ENCODE measurements around the gene ZNF697.

ZNF697 gene

DNA sequence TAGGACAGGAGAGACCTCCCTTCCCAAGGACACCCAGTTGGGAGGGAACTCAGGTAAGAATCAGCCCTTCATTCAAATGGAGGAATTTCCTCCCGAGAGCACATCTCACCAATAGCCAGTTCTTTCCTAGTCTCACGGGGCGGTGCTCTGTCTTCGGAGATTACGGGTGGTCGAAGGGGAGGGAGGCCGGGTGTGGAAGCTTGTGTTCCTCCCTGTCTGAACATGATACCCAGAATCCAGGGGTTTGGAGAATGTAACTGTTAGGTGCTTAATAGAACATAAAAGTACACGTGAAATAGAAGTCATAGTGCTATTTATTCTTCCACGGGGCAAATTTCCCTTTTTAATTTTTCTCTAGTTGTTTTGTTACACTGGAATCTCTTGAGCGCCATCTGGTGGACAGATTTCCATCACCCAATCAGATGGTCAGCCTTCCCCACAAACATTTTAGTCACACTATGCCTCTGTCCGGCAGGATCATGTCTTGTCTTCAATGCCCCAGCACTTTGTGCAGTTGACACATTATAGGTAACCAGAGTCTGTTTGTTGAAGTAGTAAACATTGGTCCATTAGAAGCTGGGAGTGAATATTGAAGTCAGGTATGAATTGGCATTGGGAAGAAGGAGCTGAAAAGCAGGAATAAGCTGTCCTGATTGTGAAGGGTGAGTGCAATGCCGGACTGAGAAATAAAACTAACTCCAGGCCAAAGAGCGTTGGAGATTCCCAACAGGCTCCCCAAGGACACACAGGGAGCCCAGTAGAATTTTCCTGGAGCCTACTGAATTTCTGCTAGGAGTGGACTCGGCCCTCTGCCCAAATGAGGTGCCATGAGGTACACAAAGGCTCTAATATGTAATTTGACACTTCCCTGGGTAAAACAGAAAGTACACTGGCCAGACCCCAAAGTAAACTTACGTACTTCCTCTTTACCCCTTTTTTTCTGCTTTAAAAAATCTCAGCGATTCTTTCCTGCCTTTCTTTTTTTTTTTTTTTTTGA lies 27.6 kb upstream of the ZNF697 start:
- H3K36me3 Mint-ChIP-seq, result no peaks in the 10 kb centered on the region
- no peak overlapping the region for H3K27ac Mint-ChIP-seq
- peaks cover 41% of the 10 kb centered on the region for H3K27me3 Mint-ChIP-seq
- CTCF ChIA-PET, result interaction anchor here (0.7 to 8.9 kb wide), 19 partner anchors 8 to 392 kb away, joined by 3 to 120 read pairs (median 4); partner anchors contain the start of gene ZNF697
- DNase-seq, result peak; percentile 80
- no peak overlapping the region for H3K4me3 Mint-ChIP-seq
- no peaks in the 10 kb centered on the region for H3K9me3 Mint-ChIP-seq
- H3K4me1 Mint-ChIP-seq, result peaks cover 5% of the 10 kb centered on the region

GRCh38 chr1:119674835-119675289 lies 26.8 kb upstream of the ZNF697 start:
- no peaks in the 10 kb centered on the region for H3K9me3 Mint-ChIP-seq
- H3K4me3 Mint-ChIP-seq, result no peak overlapping the region
- CTCF ChIA-PET, result interaction anchor here (0.7 to 8.9 kb wide), 16 partner anchors 9 to 126 kb away, joined by 3 to 120 read pairs (median 4); partner anchors contain the start of gene ZNF697
- no peaks in the 10 kb centered on the region for H3K36me3 Mint-ChIP-seq
- peaks cover 5% of the 10 kb centered on the region for H3K4me1 Mint-ChIP-seq
- H3K27ac Mint-ChIP-seq, result no peak overlapping the region
- H3K27me3 Mint-ChIP-seq, result peaks cover 42% of the 10 kb centered on the region
- no peak for DNase-seq

- peaks cover 5% of the 10 kb centered on the region for H3K4me1 Mint-ChIP-seq
- no peaks in the 10 kb centered on the region for H3K9me3 Mint-ChIP-seq
- no peak for DNase-seq
- H3K4me3 Mint-ChIP-seq, result no peak overlapping the region
- H3K27ac Mint-ChIP-seq, result no peak overlapping the region
- peaks cover 43% of the 10 kb centered on the region for H3K27me3 Mint-ChIP-seq
- CTCF ChIA-PET, result interaction anchor here (0.7 to 8.9 kb wide), 8 partner anchors 10 to 64 kb away, joined by 3 to 120 read pairs (median 8); partner anchors contain the start of gene ZNF697
- H3K36me3 Mint-ChIP-seq, result no peaks in the 10 kb centered on the region
Measured at GRCh38 chr1:119674111-119674526, 26.1 kb upstream of the ZNF697 start.

- peaks cover 43% of the 10 kb centered on the region for H3K27me3 Mint-ChIP-seq
- no peak overlapping the region for H3K27ac Mint-ChIP-seq
- CTCF ChIA-PET, result interaction anchor here (1.8 to 8.9 kb wide), 4 partner anchors 9 to 63 kb away, joined by 3 to 120 read pairs (median 64); no protein-coding TSS in a partner anchor
- DNase-seq, result no peak
- no peaks in the 10 kb centered on the region for H3K36me3 Mint-ChIP-seq
- H3K4me1 Mint-ChIP-seq, result peaks cover 5% of the 10 kb centered on the region
- no peak overlapping the region for H3K4me3 Mint-ChIP-seq
- no peaks in the 10 kb centered on the region for H3K9me3 Mint-ChIP-seq
Measured at GRCh38 chr1:119673171-119673940, 25.3 kb upstream of the ZNF697 start.

- Mint-ChIP-seq H3K4me1 (peaks cover 5% of the 10 kb centered on the region), H3K27me3 (peaks cover 38% of the 10 kb centered on the region), H3K36me3 (no peaks in the 10 kb centered on the region), H3K9me3 (no peaks in the 10 kb centered on the region), H3K4me3 (no peak overlapping the region), H3K27ac (no peak overlapping the region)
- CTCF ChIA-PET, result interaction anchor here (8.9 kb wide), 1 partner anchor 61 kb away, joined by 84 read pairs; no protein-coding TSS in a partner anchor
- no peak for DNase-seq
Measured at GRCh38 chr1:119670898-119671297, 22.8 kb upstream of the ZNF697 start.

GRCh38 chr1:119667173-119667572 lies 19.1 kb upstream of the ZNF697 start:
- Mint-ChIP-seq H3K27me3 (peaks cover 34% of the 10 kb centered on the region), H3K9me3 (no peaks in the 10 kb centered on the region), H3K4me3 (no peak overlapping the region), H3K4me1 (peaks cover 4% of the 10 kb centered on the region), H3K36me3 (no peaks in the 10 kb centered on the region), H3K27ac (no peak overlapping the region)
- CTCF ChIA-PET, result interaction anchor here (1.2 kb wide), 1 partner anchor 38 kb away, joined by 3 read pairs; no protein-coding TSS in a partner anchor
- DNase-seq, result no peak

DNA sequence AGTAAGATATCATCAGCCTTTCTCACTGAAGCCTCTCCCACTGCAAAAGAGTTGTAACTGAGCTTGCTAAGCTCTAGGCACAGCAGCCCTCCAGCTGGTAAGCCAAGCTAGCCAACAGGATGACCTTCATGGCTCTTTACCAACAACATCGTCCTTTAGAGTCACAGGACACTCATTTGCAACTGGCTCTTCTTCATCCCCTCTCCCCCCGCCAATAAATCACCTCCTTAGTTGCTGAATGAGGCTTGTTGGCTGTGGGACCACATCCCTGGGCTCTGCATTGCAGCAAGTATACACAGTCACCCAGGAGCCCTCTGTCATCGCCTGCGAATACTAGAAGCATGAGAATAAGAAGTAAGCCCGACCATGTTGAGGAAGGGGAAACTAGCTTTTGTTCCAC lies 16.0 kb upstream of the ZNF697 start:
- H3K9me3 Mint-ChIP-seq, result no peaks in the 10 kb centered on the region
- CTCF ChIA-PET, result interaction anchor here (1.1 to 2.9 kb wide), 4 partner anchors 9 to 50 kb away, joined by 3 to 12 read pairs (median 8); no protein-coding TSS in a partner anchor
- H3K4me3 Mint-ChIP-seq, result no peak overlapping the region
- H3K36me3 Mint-ChIP-seq, result no peaks in the 10 kb centered on the region
- peaks cover 42% of the 10 kb centered on the region for H3K27me3 Mint-ChIP-seq
- no peak overlapping the region for H3K27ac Mint-ChIP-seq
- peaks cover 8% of the 10 kb centered on the region for H3K4me1 Mint-ChIP-seq
- DNase-seq, result no peak

- H3K36me3 Mint-ChIP-seq, result no peaks in the 10 kb centered on the region
- H3K27me3 Mint-ChIP-seq, result peaks cover 46% of the 10 kb centered on the region
- CTCF ChIA-PET, result interaction anchor here (0.9 to 4.2 kb wide), 6 partner anchors 9 to 51 kb away, joined by 3 to 44 read pairs (median 6); no protein-coding TSS in a partner anchor
- H3K27ac Mint-ChIP-seq, result no peak overlapping the region
- DNase-seq, result no peak
- H3K4me3 Mint-ChIP-seq, result no peak overlapping the region
- peaks cover 8% of the 10 kb centered on the region for H3K4me1 Mint-ChIP-seq
- H3K9me3 Mint-ChIP-seq, result no peaks in the 10 kb centered on the region
Measured at GRCh38 chr1:119662034-119662437, 14.0 kb upstream of the ZNF697 start.

- H3K27ac Mint-ChIP-seq, result no peak overlapping the region
- no peaks in the 10 kb centered on the region for H3K36me3 Mint-ChIP-seq
- peaks cover 48% of the 10 kb centered on the region for H3K27me3 Mint-ChIP-seq
- H3K4me1 Mint-ChIP-seq, result peaks cover 8% of the 10 kb centered on the region
- no peak for DNase-seq
- CTCF ChIA-PET, result interaction anchor here (0.6 to 4.2 kb wide), 7 partner anchors 9 to 117 kb away, joined by 3 to 44 read pairs (median 3); no protein-coding TSS in a partner anchor
- no peaks in the 10 kb centered on the region for H3K9me3 Mint-ChIP-seq
- H3K4me3 Mint-ChIP-seq, result no peak overlapping the region
Measured at GRCh38 chr1:119660253-119661083, 12.4 kb upstream of the ZNF697 start.

- H3K4me3 Mint-ChIP-seq, result no peak overlapping the region
- CTCF ChIA-PET, result interaction anchor here (0.6 to 4.2 kb wide), 7 partner anchors 8 to 116 kb away, joined by 3 to 44 read pairs (median 3); no protein-coding TSS in a partner anchor
- no peak overlapping the region for H3K27ac Mint-ChIP-seq
- DNase-seq, result no peak
- H3K36me3 Mint-ChIP-seq, result no peaks in the 10 kb centered on the region
- H3K4me1 Mint-ChIP-seq, result peaks cover 8% of the 10 kb centered on the region
- peaks cover 45% of the 10 kb centered on the region for H3K27me3 Mint-ChIP-seq
- no peaks in the 10 kb centered on the region for H3K9me3 Mint-ChIP-seq
Measured at GRCh38 chr1:119659628-119660027, 11.6 kb upstream of the ZNF697 start.

DNA sequence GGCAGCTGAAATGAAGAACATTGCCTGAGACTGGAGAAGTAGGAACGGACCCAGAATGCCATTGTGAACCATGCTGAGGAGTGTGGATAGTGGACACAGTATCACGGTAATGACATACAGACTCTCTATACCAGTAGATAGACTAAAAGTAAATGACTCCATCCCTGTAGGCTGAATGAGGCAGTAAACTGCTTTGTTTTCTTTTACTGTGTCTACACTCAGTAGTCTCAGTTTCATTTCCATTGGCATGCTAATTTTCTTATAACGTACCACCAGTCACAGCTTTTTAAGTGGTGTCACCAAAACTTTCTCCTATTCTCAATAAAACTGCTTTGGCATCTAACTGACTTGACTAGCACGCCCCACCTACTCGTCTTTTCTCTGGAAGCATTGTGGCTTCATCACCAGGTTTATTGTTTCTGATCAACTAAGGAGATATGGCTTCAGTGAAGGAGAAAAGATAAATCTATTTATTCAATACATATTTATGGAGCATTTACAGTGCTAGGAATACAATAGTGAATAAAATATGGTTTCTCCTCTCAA lies 8.4 kb upstream of the ZNF697 start:
- H3K9me3 Mint-ChIP-seq, result no peaks in the 10 kb centered on the region
- CTCF ChIA-PET, result interaction anchor here (1.1 kb wide), 1 partner anchor 18 kb away, joined by 4 read pairs; no protein-coding TSS in a partner anchor
- H3K4me3 Mint-ChIP-seq, result no peak overlapping the region
- no peak overlapping the region for H3K27ac Mint-ChIP-seq
- no peak for DNase-seq
- H3K27me3 Mint-ChIP-seq, result peaks cover 53% of the 10 kb centered on the region
- no peaks in the 10 kb centered on the region for H3K4me1 Mint-ChIP-seq
- no peaks in the 10 kb centered on the region for H3K36me3 Mint-ChIP-seq

- Mint-ChIP-seq H3K27ac (no peak overlapping the region), H3K36me3 (no peaks in the 10 kb centered on the region), H3K4me3 (no peak overlapping the region), H3K9me3 (no peaks in the 10 kb centered on the region), H3K4me1 (no peaks in the 10 kb centered on the region), H3K27me3 (peaks cover 60% of the 10 kb centered on the region)
- no peak for DNase-seq
- CTCF ChIA-PET, result interaction anchor here (1.2 kb wide), 1 partner anchor 89 kb away, joined by 3 read pairs; no protein-coding TSS in a partner anchor
Measured at GRCh38 chr1:119655154-119655553, 7.1 kb upstream of the ZNF697 start.

DNA sequence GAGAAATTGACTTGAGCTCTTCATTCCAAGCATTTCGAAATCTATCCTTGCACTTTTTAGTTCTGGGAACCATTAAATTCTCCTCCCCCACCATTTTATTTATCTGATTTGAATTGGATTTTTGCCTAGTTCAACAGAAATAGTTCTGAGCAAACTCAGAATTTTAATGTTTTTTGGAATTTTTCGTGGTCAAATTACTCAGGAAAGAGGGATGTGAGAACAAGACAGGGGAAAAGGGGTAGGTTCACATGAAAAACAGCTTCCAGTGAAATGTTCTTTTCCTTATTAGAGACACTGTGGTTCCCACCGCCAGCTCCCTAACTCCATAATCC lies 5.7 kb upstream of the ZNF697 start:
- no peak for DNase-seq
- CTCF ChIA-PET, result interaction anchor here (0.8 to 2.0 kb wide), 6 partner anchors 8 to 90 kb away, joined by 3 to 7 read pairs (median 4); no protein-coding TSS in a partner anchor
- H3K9me3 Mint-ChIP-seq, result no peaks in the 10 kb centered on the region

More for the DNA sequence above, 5.7 kb upstream of the ZNF697 start:
- Mint-ChIP-seq H3K36me3 (no peaks in the 10 kb centered on the region), H3K27ac (no peak overlapping the region), H3K27me3 (peaks cover 63% of the 10 kb centered on the region), H3K4me3 (no peak overlapping the region), H3K4me1 (peaks cover 2% of the 10 kb centered on the region)
